Activated CD4-positive, alpha-beta T cell treated with anti-CD3 and anti-CD28 coated beads, Interleukin-2, amount 10 ng/mL, durations not matched to agents 7 days and 5 days (primary cell): ENCODE results near the gene DNAJC13. TPM values are rescaled to one million over a fixed set of nuclear protein-coding genes. Genes with fewer than 3 reads are reported as not detected.

ENCODE experiments used
- total RNA-seq, 2 experiments: library from RNA; stranded (reverse); gene quantifications; one replicate each; pipeline ENCODE4 v1.2.3, GENCODE V29; 2021

The DNAJC13 gene
- total RNA-seq, 2 experiments from 2014 or later = 37.3 to 38.6 TPM

Other genes starting within 250 kb of the DNAJC13 start
- not detected for gene ACP3, start 100.1 kb upstream of the DNAJC13 start, total RNA-seq
- under 1 TPM in 1 of 2 experiments, not detected in 1; 0.10 TPM for gene ACKR4, start 179.8 kb downstream of the DNAJC13 start, total RNA-seq
- 10 to 100 TPM; 11.8 to 13.0 TPM for gene ACAD11, start 242.3 kb downstream of the DNAJC13 start, total RNA-seq
- gene UBA5, start 242.8 kb downstream of the DNAJC13 start, total RNA-seq = 10 to 100 TPM; 37.8 to 38.0 TPM